HG02840 (cell line): ENCODE measurements around the gene AIRE.
A peak's percentile ranks its signal among the peaks of the same experiment; 100 is the strongest.
"Not testable (repeated sequence)": the region's sequence is repeated elsewhere in the genome, so short reads cannot be mapped to it uniquely, and the experiment has no call there.

Experiments
- ATAC-seq: cut with Tn5 transposase; IDR thresholded peaks from one replicate; pipeline ENCODE4 v1.9.1; 2021; ENCODE audit warnings: mild to moderate bottlenecking, moderate library complexity, moderate number of reproducible peaks; ENCODE audit not compliant: unreplicated experiment, low FRiP score

AIRE gene

DNA sequence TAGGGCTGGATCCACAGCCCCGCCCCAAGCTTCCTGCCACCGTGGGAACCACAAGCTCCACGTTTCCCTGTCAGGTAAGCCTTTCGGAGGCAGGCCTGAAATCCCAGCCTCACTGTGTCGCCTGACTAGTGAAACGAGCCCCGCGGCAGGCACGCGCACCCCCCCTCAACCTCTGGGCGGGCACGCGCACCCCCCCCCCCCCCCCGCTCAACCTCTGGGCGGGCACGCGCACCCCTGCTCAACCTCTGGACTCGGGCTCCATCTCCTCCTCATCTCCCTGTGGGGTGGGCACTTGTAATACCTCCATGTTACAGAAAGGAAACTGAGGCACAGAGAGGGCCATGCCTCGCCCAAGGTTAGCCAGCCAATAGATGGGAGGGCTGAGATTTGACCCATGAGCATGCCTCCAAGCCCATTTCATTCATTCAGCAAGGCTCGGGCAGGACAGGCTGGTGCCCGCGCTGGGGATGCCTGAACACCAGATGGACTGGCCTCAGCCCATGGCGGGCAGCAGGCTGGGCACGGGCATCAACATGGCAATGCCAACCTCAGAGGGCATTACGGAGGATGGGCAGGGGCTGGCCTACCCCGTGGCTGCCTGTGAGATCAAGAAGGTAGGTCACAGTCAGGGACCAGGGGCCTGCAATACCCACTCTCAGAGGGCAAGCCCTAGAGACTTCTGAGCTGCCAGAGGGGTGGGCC is 48.8 kb downstream of the AIRE start:
- ATAC-seq, result no peak

DNA sequence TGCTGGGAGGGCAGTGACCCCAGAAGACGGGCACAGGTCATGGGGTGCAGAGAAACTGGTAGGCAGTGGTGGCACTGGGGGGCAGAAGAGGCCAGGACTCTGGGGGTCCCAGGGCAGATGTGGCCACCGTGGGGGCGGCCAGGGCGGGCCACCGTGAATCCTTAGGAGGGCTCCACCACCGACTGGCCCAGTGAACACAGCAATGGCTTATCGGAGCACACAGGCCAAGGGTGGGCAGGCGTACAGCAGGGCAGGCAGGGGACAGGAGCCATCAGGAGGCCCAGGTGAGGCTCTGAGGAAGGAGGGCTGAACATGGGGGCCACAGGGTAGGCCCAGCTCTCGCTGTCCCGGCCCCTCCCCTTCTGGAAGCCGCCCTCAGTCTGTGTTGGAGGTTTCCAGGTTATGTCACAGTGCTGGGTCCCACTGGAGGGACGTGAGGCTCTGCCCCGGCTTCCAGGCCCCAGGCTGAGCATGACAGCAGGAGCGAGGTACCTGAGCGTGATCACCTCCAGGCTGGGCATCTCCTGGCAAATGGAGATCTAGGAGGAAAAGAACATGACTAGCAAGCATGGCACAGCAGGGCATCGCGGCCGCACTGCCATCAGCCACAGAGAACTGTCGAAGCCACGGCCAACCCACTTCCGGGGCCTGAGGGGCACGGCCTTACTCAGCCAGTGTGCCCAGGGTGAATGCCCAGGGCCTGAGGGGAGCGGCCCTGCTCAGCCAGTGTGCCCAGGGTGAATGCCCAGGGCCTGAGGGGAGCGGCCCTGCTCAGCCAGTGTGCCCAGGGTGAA is 49.8 kb downstream of the AIRE start:
- ATAC-seq, result no peak

DNA sequence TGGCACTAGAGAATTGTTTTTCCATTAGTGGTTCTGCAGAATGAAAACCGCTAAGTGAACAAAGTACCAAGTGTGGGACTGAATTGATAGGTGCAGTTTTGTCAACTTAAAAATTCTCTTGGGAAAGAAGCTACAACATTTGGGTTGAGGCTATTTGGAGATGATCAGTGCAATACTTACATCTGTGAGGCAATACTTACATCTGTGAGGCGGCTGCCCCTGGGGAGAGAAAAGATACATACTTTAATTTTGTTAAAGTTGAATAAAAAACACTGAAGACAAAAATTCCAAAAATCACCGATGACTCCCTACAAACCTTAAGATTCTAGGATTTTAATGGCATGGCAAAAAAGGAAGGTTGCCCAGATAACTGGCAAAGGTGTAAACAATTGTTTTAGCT is 51.8 kb downstream of the AIRE start:
- no peak for ATAC-seq

DNA sequence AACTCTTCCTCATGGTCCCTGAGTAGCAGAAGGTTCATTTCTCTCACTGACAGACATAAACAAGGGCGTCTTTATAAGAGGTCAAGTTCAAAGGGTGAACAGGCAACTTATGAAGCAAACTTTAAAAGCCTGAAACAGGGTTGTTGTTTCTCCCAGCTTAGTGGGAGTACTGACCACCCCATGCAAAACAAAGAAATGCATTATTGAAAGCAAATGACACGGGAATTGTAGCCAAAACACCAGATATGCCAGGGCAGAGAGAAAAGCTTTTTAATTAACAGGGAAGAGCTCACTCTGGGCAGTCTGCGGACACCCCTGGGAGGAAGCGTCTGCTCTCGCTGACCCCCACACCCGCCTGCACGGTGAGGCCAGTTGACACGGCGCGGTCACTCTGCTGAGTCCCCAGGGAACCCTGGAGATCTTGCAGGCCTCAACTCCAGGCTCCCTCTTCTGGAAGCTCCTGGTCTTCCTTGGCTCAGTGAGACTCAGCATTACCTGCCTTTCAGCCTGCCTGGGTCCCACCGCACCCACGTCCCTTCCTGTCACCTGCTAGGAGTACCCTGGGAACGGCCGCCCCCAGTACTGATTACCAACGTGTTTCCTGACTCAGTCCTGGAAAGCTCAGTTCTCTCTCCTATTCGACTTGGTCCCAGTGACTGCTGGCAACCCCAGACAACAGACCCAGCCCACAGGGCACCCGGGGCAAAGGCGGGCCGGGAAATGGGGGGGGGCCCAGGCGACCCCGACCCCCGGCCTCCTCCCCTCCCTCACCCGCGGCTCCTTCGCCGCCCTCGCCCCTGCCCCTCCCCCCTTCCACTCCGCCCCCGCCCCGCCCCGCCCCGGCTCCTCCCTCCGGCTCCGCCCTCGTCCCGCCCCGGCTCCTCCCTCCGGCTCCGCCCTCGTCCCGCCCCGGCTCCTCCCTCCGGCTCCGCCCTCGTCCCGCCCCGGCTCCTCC is 52.5 kb downstream of the AIRE start:
- ATAC-seq, result no peak

DNA sequence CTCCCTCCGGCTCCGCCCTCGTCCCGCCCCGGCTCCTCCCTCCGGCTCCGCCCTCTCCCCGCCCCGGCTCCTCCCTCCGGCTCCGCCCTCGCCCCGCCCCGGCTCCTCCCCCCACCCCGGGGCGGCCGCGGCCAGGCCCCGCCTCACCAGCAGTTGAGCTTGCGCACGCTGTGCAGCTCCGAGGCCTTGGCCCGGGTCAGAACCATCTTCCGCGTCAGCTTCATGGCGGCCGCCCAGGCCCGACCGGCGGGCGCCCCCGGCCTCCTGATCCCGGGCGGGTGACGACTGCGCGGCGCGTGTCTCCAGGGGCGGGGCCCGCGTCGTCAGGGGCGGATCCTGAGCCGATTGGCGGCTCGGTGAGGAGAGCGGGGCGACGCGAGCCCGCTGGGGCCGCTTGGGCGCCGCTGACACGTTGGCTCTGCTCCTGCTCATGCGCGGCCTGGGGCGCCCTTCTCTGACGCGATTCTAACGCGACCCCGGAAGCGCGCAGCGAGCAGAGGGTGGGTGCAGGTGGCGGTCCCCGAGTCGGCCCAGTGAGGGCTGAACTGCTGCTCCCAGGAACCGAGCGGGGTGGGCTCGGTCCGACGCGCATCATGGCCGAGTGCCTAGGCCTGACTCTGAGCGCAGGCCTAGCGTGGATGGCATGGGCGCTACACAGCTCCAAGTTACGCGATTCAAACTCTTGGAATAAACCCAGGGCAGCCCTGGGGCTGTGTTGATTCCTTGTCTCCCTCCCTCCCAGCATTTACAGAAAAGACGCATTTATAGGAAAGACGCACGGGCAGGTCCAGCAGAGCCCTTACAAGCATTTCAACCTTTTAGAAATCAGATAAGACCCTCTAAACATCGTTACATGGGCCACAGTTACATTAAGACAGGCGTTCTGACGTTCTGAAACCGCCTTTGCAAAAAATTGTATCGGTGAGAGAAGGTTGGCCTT is 53.6 kb downstream of the AIRE start, which contains the start of gene CFAP410:
CFAP410 (minus strand) TSS at position 420 of the 940 bp plus-strand sequence; CDS start at position 224, 196 bp downstream.
- ATAC-seq, result peak; percentile 84

DNA sequence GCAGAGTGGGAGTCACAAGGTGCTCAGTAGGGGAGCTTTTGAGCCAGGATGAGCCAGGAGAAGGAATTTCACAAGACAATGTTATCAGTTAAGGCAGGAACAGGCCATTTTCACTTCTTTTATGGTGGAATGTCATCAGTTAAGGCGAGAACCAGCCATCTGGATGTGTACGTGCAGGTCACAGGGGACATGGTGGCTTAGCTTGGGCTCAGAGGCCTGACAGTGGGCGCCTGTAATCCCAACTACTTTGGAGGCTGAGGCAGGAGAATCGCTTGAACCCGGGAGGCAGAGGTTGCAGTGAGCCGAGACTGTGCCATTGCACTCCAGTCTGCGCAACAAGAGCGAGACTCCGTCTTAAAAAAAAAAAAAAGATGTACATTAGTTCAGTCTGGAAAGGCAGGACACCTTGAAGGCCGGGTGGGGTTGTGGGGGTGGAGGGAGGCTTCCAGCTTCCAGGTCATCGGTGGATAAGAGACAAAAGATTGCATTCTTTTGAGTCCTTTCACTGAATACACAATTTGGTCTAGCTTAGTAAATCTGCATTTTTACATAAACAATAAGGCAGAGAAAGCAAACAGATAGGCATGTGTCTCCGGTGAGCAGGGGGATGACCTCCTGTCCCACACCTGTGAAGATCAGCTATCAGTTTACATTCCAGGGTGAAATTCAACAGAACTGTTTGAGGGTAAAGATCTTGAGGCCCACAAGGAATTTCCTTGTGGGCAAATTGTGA is 56.2 kb downstream of the AIRE start:
- not testable (repeated sequence) for ATAC-seq

DNA sequence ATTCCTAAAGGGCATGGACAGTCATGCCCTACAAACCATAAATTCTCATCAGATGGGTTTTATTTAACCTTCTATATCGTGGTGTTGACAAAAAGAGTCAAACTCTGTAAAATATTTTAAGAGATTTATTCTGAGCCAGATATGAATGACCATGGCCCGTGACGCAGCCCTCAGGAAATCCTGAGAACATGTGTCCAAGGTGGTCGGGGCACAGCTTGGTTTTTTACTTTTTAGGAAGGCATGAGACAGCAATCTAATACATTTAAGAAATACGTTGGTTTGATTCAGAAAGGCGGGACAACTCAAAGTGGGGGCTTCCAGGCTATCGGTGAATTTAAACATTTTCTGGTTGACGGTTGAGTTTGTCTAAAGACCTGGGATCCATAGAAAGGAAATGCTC is 57.3 kb downstream of the AIRE start:
- ATAC-seq, result not testable (repeated sequence)

DNA sequence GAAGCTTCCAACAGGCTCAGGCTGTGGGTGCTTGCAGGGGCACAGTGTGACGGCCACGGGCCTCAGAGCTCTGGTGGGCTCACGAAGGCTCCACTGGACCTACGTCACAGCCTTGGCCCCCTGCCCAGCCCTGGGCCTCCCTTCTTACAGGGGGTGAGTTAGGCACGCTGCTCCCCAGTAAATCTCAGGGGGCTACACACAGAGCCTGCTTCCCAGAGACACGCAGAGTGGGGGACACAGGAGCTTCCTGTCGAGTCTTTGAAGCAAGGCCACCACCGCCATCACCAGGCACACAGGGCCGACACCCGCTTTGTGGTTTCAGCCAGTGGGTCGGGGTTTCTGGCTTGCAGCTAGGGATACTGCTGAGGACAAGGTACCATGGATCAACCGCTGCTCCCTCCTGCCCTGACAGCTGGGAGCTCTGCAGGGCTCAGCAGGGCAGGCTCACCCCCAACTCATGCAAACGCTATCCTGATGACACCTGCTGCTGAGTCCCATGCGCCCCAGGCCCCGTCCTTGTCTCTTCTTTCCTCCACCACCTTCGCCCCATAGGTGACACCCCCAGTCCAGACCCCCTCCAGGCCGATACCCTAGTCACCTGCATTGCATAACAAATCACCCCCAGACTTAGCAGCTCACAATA is 59.0 kb downstream of the AIRE start:
- ATAC-seq, result no peak

DNA sequence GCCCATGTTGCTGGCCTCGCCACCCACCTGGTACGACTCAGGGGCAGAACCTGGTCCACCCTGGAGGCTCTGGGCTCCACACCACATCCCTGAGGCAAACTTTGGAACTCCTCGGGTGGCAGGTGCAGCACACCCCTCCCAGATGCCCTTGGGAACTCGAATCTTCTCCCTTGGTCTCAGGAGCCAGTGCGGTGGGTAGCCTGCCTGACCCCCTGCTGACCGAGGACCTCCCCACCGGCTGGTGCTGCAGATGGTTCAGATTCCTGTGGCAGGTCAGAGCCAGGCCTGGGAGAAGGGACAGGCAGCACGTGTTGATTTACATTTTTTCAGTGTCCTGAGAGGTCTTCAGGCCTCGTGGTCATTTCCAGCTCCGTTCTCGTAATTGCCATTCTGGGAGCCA is 59.8 kb downstream of the AIRE start:
- ATAC-seq, result no peak

DNA sequence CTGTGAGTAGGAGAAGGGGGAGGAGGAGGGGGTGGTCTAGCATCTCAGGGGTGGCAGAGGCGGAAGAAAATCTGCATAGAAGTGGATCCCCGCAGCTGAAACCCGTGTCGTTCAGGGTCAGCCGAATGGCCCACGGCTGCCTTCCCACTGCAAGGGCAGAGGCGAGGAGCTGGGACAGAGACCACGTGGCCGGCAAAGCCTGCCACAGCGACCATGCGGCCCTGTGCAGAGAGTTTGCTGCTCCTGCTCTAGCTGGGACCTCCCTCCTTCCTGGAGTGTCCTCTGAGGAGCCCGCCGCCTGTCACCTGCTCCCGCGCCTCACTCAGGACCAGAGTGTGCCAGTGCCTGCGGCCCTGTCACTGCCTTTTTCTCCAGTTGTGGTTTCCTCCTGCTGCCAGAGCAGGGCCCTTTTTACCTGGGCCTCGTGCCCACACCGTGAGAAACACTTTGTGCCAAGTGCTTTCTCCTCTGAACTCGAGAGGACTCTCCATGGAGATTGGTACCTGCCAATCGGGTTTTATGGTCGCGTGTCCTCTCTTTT is 62.3 kb downstream of the AIRE start:
- ATAC-seq, result no peak
